ENCODE data around the gene SEPTIN5. TPM values are rescaled to one million over a fixed set of nuclear protein-coding genes. Genes with fewer than 3 reads are reported as not detected.

The SEPTIN5 gene
- total RNA-seq, 2 experiments from 2014 or later = not detected

- Histone ChIP-seq H3K9me3 (ENCODE audit: low read length) (no peaks in the 10 kb centered on the region), H3K9me2 (ENCODE audit: insufficient read depth, low read length) (no peaks in the 10 kb centered on the region), H3K79me2 (ENCODE audit: insufficient read depth, low read depth, low read length) (no peaks in the 10 kb centered on the region), H3K36me3 (ENCODE audit: insufficient read depth, low read length) (no peaks in the 10 kb centered on the region), H3K4me1 (ENCODE audit: insufficient read depth, low read length, poor library complexity, severe bottlenecking) (peaks cover 23% of the 10 kb centered on the region), H3K4me2 (ENCODE audit: low read length) (no peak overlapping the region), H3K4me3 (ENCODE audit: low read depth, low read length, poor library complexity, severe bottlenecking) (no peak overlapping the region), H3K27ac (ENCODE audit: low read depth, low read length, poor library complexity, severe bottlenecking) (no peak overlapping the region), H4K20me1 (ENCODE audit: insufficient read depth, low read length) (no peaks in the 10 kb centered on the region), H2AFZ (ENCODE audit: low read length) (no peak overlapping the region)
- BruUV-seq (replicated peaks) = no TSS peak
- TF ChIP-seq CTCF (conservative IDR thresholded peaks at IDR 0.05; ENCODE audit: low read length) (no peak), EZH2phosphoT487 (IDR thresholded peaks at IDR 0.05; ENCODE audit: borderline replicate concordance, low read depth, low read length) (no peak)
- ChIA-PET POLR2A (no interaction called here), CTCF (ENCODE audit: unreplicated experiment) (no interaction called here)
- intact Hi-C loops (cut with micrococcal nuclease; ENCODE audit: unreplicated experiment) = no loop called here
- DNase-seq (ENCODE audit: low spot score) = no peak
Measured at GRCh38 chr22:19767427-19768341, 53.4 kb downstream of the SEPTIN5 start.

DNA sequence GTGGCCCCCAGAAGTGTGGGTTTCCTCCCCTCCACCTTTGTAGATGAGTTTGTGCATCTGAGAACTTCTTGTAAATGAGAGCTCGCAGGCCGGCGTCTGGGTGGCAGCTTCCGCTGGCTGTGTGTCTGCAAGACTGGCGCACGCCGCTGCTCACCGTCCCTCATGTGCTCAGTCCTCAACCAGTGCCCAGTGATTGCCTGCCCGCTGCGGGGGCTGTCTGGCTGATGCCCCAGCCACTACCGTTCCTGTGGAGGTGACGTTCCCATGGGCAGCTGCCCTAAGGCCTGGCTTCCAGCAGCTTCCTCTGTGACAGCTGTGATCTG, 55.1 kb downstream of the SEPTIN5 start:
- H3K4me3 ChIP-seq (ENCODE audit: low read depth, low read length, poor library complexity, severe bottlenecking) = no peak overlapping the region
- no TSS peak for BruUV-seq (replicated peaks)
- H3K9me3 ChIP-seq (ENCODE audit: low read length) = no peaks in the 10 kb centered on the region
- no peak overlapping the region for H3K4me2 ChIP-seq (ENCODE audit: low read length)
- no peak for TF ChIP-seq EZH2phosphoT487 (IDR thresholded peaks at IDR 0.05; ENCODE audit: borderline replicate concordance, low read depth, low read length)
- TF ChIP-seq CTCF (conservative IDR thresholded peaks at IDR 0.05; ENCODE audit: low read length) = no peak
- no peak for DNase-seq (ENCODE audit: low spot score)
- H3K27ac ChIP-seq (ENCODE audit: low read depth, low read length, poor library complexity, severe bottlenecking) = no peak overlapping the region
- intact Hi-C loops (cut with micrococcal nuclease; ENCODE audit: unreplicated experiment) = no loop called here
- peaks cover 39% of the 10 kb centered on the region for H3K4me1 ChIP-seq (ENCODE audit: insufficient read depth, low read length, poor library complexity, severe bottlenecking)
- no peaks in the 10 kb centered on the region for H4K20me1 ChIP-seq (ENCODE audit: insufficient read depth, low read length)
- no peaks in the 10 kb centered on the region for H3K9me2 ChIP-seq (ENCODE audit: insufficient read depth, low read length)
- ChIA-PET CTCF (ENCODE audit: unreplicated experiment) (interaction anchor here (1.4 kb wide), 1 partner anchor 127 kb away, joined by 3 read pairs; no protein-coding TSS in a partner anchor), POLR2A (no interaction called here)
- no peaks in the 10 kb centered on the region for H3K36me3 ChIP-seq (ENCODE audit: insufficient read depth, low read length)
- no peaks in the 10 kb centered on the region for H3K79me2 ChIP-seq (ENCODE audit: insufficient read depth, low read depth, low read length)
- H2AFZ ChIP-seq (ENCODE audit: low read length) = no peak overlapping the region
